ENCODE data around the gene MLF2.
A peak's percentile ranks its signal among the peaks of the same experiment; 100 is the strongest.
"Not testable (repeated sequence)": the region's sequence is repeated elsewhere in the genome, so short reads cannot be mapped to it uniquely, and the experiment has no call there.

Gene MLF2

GRCh38 chr12:6735448-6736191 lies 17.3 kb downstream of the MLF2 start:
- DNase-seq (ENCODE audit: low spot score) = peak; percentile 82

- no peak for DNase-seq (ENCODE audit: low spot score)
These were observed 18.2 kb downstream of the MLF2 start for GRCh38 chr12:6734506-6735387.

DNA sequence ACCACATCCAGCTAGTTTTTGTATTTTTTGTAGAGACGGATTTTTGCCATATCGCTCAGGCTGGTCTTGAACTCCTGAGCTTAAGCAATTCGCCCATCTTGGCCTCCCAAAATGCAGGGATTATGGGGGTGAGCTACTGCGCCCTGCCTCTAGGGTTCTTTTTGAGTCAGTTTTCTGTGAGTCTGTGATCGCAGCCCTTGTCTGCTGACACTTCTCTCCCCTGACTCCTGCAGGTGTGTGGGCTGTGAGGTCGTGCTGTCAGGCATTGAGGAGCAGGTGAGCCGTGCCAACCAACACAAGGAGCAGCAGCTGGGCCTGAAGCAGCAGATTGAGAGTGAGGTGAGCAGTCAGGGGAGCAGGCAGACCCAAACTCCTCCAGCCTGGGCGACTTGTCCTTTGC lies 22.8 kb downstream of the MLF2 start:
- DNase-seq (ENCODE audit: low spot score) = no peak

DNA sequence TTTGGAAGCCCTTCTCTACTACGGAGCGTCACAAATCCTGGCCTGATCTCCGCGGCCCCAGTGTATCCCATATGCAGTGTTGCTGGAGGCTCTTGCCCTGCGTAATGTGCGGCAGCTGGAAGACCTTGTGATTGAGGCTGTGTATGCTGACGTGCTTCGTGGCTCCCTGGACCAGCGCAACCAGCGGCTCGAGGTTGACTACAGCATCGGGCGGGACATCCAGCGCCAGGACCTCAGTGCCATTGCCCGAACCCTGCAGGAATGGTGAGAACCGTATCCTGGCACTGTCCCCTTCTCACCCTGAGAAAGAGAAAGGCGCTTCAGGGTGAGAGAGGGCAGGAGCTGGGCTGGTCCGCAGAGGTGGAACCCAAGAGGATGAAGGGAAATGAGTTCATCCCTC lies 23.8 kb downstream of the MLF2 start:
- DNase-seq (ENCODE audit: low spot score) = no peak

GRCh38 chr12:6725350-6725749 lies 27.6 kb downstream of the MLF2 start:
- DNase-seq (ENCODE audit: low spot score) = no peak

- DNase-seq (ENCODE audit: low spot score) = peak; percentile 52
These were observed 28.5 kb downstream of the MLF2 start for GRCh38 chr12:6724409-6724797.

GRCh38 chr12:6723607-6724408 lies 29.1 kb downstream of the MLF2 start, which contains the start of gene COPS7A:
Gene COPS7A (plus strand): TSS chr12:6724046. CDS start chr12:6724657, 611 bp downstream.
- peak; percentile 98 for DNase-seq (ENCODE audit: low spot score)

DNA sequence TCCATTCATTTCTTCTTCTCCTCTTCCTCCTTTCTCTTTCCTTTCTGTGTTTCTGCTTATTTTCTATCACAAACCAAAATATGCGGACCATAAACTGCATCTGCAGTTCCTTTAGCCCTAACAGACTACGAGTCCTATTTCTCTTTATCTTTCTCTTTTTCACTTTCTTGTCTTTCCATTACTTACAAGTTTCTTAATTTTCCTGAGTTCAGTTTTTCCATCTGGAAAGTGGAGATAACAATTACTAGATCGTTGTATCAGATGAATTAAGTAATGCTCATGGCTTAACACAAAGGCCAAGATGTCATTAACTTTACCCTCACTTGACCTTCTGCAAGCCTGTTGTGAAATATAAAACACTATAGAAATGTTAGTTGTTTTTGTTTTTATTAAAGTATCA lies 30.1 kb downstream of the MLF2 start:
- DNase-seq (ENCODE audit: low spot score) = no peak

- no peak for DNase-seq (ENCODE audit: low spot score)
These were observed 36.0 kb downstream of the MLF2 start for GRCh38 chr12:6716874-6717437.

DNA sequence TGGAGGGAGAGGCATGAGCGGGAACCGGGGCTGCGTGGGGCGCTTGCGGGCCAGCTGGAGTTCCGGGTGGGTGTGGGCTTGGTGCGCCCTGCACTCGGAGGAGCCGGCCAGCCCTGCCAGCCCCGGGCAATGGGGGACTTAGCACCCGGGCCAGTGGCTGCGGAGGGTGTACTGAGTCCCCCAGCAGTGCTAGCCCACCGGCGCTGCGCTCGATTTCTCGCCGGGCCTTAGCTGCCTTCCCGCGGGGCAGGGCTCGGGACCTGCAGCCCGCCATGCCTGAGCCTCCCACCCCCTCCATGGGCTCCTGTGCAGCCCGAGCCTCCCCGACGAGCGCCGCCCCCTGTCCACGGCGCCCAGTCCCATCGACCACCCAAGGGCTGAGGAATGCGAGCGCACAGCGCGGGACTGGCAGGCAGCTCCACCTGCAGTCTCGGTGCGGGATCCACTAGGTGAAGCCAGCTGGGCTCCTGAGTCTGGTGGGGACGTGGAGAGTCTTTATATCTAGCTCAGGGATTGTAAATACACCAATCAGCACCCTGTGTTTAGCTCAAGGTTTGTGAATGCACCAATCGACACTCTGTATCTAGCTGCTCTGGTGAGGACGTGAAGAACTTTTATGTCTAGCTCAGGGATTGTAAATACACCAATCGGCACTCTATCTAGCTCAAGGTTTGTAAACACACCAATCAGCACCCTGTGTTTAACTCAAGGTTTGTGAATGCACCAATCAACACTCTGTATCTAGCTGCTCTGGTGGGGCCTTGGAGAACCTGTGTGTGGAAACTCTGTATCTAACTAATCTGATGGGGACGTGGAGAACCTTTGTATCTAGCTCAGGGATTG lies 36.7 kb downstream of the MLF2 start:
- DNase-seq (ENCODE audit: low spot score) = not testable (repeated sequence)

DNA sequence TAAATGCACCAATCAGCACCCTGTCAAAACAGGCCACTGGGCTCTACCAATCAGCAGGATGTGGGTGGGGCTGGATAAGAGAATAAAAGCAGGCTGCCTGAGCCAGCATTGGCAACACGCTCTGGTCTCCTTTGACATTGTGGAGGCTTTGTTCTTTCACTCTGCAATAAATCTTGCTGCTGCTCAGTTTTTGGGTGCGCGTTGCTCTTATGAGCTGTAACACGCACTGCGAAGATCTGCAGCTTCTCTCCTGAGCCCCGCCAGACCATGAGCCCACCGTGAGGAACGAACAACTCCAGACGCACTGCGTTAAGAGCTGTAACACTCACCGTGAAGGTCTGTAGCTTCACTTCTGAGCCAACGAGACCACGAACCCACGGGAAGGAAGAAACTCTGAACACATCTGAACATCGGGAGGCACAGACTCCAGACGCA lies 44.0 kb downstream of the MLF2 start:
- no peak for DNase-seq (ENCODE audit: low spot score)

GRCh38 chr12:6708351-6708750 lies 44.6 kb downstream of the MLF2 start:
- DNase-seq (ENCODE audit: low spot score) = not testable (repeated sequence)

DNA sequence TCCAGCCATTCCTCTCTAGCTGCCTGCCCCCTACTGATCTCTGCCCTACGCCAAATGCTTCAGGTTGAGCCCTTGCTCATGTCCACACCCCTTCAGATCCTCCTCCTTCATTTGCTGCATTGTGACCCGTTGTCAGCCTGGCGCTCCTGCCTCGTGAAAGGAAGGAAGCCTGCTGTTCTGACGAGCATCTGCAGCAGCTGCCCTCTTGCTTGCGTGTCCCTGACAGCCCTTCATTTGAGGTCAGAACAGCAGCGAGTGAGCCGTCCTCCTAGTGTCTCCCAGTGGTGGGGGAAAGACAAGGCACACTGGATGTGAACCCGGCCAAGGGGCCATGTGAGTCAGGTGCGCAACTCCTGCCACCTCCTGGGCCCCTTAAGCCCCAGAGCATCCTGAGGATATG lies 49.3 kb downstream of the MLF2 start:
- no peak for DNase-seq (ENCODE audit: low spot score)

GRCh38 chr12:6701078-6701768 lies 51.7 kb downstream of the MLF2 start:
- no peak for DNase-seq (ENCODE audit: low spot score)

DNA sequence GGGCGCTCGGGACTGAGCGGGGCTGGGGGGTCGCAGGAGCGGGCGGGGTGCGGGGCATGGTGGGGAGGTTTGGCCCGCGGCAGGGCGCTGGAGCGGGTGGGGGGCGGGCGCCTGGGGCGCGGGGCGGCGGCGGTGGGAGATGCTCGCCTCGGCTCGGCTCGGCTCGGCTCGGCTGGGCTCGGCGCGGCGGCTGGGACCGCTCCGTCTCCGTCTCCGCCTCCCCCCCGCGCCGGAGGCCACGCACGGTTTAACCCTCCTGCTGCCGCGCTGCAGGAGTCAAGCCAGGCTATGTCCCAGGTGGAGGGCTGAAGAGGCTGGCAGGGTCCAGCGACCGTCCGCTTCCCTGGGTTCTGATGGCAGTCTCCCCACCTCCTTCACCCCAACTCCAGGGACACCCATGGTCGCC lies 52.3 kb downstream of the MLF2 start, which contains the start of gene PIANP:
Gene PIANP (minus strand): TSS at position 170 of the 406 bp plus-strand sequence. CDS start 2,754 bp downstream, outside the sequence.
- peak; percentile 52 for DNase-seq (ENCODE audit: low spot score)

DNA sequence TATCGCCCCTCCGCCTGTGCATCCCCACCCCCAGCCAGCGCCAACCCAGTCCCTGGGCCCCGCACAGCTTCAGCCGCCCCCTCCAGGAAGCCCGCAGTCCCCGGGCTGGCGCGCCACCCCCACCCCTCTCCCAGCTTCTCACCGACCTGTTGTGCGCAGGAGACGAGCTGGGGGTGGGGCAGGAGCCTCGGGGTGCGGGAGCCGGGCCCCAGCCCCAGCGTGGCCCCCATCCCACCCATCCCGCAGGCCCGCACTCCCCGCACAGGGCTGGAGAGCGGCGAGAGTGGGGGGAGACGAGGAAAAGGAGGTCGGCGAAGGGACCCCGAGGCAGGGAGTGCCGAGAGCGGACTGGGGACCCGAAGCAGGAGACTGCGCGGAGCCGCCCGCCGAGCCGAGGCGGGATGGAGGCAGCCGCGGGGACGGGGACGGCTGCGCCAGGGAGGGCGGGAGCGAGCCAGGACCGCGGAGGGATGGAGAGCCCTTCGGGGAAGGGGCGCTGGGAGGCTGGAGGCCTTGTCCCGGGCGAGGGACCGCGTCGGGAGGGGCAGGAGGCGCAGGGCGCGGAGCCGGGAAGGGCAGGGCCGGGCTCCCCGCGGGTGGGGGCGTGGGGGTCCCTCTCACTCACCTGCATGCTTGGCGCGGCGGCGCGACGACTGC lies 52.8 kb downstream of the MLF2 start:
- peak; percentile 14 for DNase-seq (ENCODE audit: low spot score)

DNA sequence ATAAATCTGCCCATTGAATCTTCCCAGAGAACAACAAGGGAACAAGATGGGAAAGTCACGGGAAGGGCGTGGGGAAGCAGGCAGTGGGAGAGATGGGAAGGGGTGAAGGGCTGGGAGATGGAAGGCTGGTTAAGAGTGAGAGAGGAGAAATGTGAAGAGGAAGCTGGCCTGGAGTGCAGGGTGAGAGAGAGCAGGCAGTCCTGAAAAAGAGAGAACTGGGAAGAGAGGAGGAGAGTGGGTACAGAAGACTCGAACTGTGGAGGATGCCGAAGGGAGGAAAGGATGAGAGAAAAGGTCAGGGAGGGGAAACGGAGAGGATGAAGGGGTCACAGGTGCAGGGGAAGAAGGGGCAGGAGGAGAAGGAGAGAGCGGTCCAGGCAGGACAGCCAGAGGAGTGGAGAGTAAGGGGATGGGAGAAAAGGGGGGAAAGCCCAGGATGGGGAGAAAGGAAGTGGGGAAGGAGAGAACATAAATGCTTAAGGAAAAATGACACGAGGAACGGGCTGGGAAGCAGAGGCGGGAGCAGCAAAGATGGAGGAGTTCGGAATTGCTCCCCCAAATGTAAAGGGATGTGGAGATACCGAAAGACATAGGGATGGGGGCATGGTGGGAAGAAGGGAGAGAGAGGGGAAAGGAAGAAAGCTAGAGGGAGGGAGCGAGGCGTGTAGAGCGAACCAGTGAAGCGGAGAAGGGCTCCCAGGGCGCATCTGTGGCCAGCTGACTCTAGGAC lies 53.5 kb downstream of the MLF2 start:
- no peak for DNase-seq (ENCODE audit: low spot score)

- no peak for DNase-seq (ENCODE audit: low spot score)
These were observed 54.4 kb downstream of the MLF2 start for GRCh38 chr12:6698352-6699046.

Data from Ammon's horn (tissue), 1 donor.